HG02973 (cell line): ENCODE data around the gene TRPV2.

Experiments
- ATAC-seq: cut with Tn5 transposase; IDR thresholded peaks from one replicate; pipeline ENCODE4 v1.9.1; 2021; ENCODE audit warnings: moderate library complexity; ENCODE audit not compliant: unreplicated experiment

The TRPV2 gene

GRCh38 chr17:16473044-16474011 is 58.0 kb downstream of the TRPV2 start:
- ATAC-seq: no peak

- no peak for ATAC-seq
These were observed 58.8 kb downstream of the TRPV2 start for GRCh38 chr17:16474012-16474725.

- no peak for ATAC-seq
These were observed 59.9 kb downstream of the TRPV2 start for GRCh38 chr17:16475179-16475704.

GRCh38 chr17:16477255-16477654 is 61.9 kb downstream of the TRPV2 start:
- ATAC-seq: no peak

GRCh38 chr17:16477666-16478065 is 62.3 kb downstream of the TRPV2 start:
- ATAC-seq: no peak

GRCh38 chr17:16478649-16479048 is 63.3 kb downstream of the TRPV2 start:
- ATAC-seq: no peak

GRCh38 chr17:16479264-16479663 is 63.9 kb downstream of the TRPV2 start:
- no peak for ATAC-seq

GRCh38 chr17:16480995-16481394 is 65.6 kb downstream of the TRPV2 start:
- ATAC-seq: no peak

- no peak for ATAC-seq
These were observed 66.9 kb downstream of the TRPV2 start for GRCh38 chr17:16482253-16482652.

- ATAC-seq: no peak
These were observed 67.8 kb downstream of the TRPV2 start for GRCh38 chr17:16483021-16483645.

GRCh38 chr17:16484445-16485175 is 69.2 kb downstream of the TRPV2 start:
- ATAC-seq: no peak
